Stomach (tissue), 9 donors: Measurements from ENCODE around the gene ARHGEF12. TPM values are rescaled to one million over a fixed set of nuclear protein-coding genes. Genes with fewer than 3 reads are reported as not detected.

Experiments used
- DNase-seq, 2 donors: peaks; one replicate each; pipeline versions ENCODE4 v3.0.0 to v3.0.0-alpha.2; 2013 to 2019
- H3K27ac ChIP-seq, 5 donors: fragments of 200-600 bp in 4 of 5; sonication (generic) in 4 of 5; one replicate each; pipeline ENCODE4 v1.5.1; 2013 to 2019; ENCODE audit warnings: mild to moderate bottlenecking in 1 of 5, moderate library complexity in 1 of 5
- H3K27me3 ChIP-seq, 3 donors: fragments of 200-600 bp; sonication (generic); one replicate each; pipeline ENCODE4 v1.5.1; 2017 to 2019; ENCODE audit warnings: mixed run types in 1 of 3
- H3K36me3 ChIP-seq, 4 donors: fragments of 200-600 bp; sonication (generic); 1 replicate in 3 of 4; 2 replicates in 1 of 4; pipeline ENCODE4 v1.5.1; 2016 to 2019
- H3K4me1 ChIP-seq, 4 donors: fragments of 200-600 bp; sonication (generic); one replicate each; pipeline ENCODE4 v1.5.1; 2016 to 2019
- H3K4me3 ChIP-seq, 4 donors: fragments of 200-600 bp; sonication (generic) in 3 of 4; one replicate each; pipeline ENCODE4 v1.5.1; 2016 to 2019; ENCODE audit warnings: mild to moderate bottlenecking in 1 of 4
- H3K9me3 ChIP-seq, 4 donors: fragments of 200-600 bp; sonication (generic); one replicate each; pipeline ENCODE4 v1.5.1; 2016 to 2019
- CTCF ChIP-seq, 7 experiments: fragments of 450-650 bp in 4 of 7; fragments of 200-600 bp in 3 of 7; sonication (generic) in 3 of 7; IDR thresholded peaks; one replicate each; pipeline ENCODE4 v1.5.1; 2016 to 2019; ENCODE audit warnings: antibody characterized with exemption in 7 of 7, control low read depth in 2 of 7, mild to moderate bottlenecking in 1 of 7
- EP300 ChIP-seq: sonication (generic); formaldehyde crosslinking; IDR thresholded peaks from one replicate; pipeline ENCODE4 v1.6.1; 2017; ENCODE audit warnings: antibody characterized with exemption
- POLR2A ChIP-seq, 4 donors: fragments of 450-650 bp; IDR thresholded peaks; one replicate each; pipeline ENCODE4 v1.6.1; 2016; ENCODE audit warnings: antibody characterized with exemption in 4 of 4, control low read depth in 2 of 4, mild to moderate bottlenecking in 1 of 4, moderate library complexity in 1 of 4
- POLR2AphosphoS5 ChIP-seq, 3 donors: sonication (generic); formaldehyde crosslinking; IDR thresholded peaks; one replicate each; pipeline ENCODE4 v1.6.1; 2016; ENCODE audit warnings: antibody characterized with exemption in 3 of 3
- WGBS, 5 donors: extraction: QIAGEN DNeasy Blood & Tissue Kit in 3 of 5; methylation state at CpG; one replicate each; pipeline versions ENCODE4 v1.1.5 to v1.1.7; 2013 to 2018; 5-methylcytosine and 5-hydroxymethylcytosine counted together
- intact Hi-C: fragments of 100-400 bp; cut with DNase I; formaldehyde crosslinking; loops from one replicate; pipeline ENCODE4 v1.15.1; 2023; ENCODE audit warnings: low total_unique reads
- polyA plus RNA-seq, 3 donors: library from polyadenylated mRNA; stranded (reverse); fragments of 200-250 nt; gene quantifications; one replicate each; pipeline ENCODE4 v1.2.3, GENCODE V29; 2013
- total RNA-seq, 5 donors: library from RNA; depleted of rRNA; stranded (reverse); fragments of >200 nt; gene quantifications; one replicate each; pipeline versions ENCODE4 v1.1.0 to v1.2.3, GENCODE V29; 2014 to 2016
- donor health status: healthy with polysubstance abuse.
- donor health status: Bipolar disorder and iron deficiency.
- donor health status: healthy.

The ARHGEF12 gene
- total and polyA plus RNA-seq, 8 donors = 11.5 to 186 (median 43.5) TPM

GRCh38 chr11:120499088-120499487 lies 162.9 kb downstream of the ARHGEF12 start:
- no peaks in the 10 kb centered on the region for H3K9me3 ChIP-seq
- H3K4me1 ChIP-seq = peaks cover 0 to 9% (median 4%) of the 10 kb centered on the region in 4 donors
- no peak for DNase-seq
- no peaks in the 10 kb centered on the region for H3K36me3 ChIP-seq
- WGBS, 5 donors = 86 to 97% (median 91%) methylated on average over 8 of the region's 8 CpGs
- peaks cover 0 to 22% (median 0%) of the 10 kb centered on the region in 3 donors for H3K27me3 ChIP-seq
- TF ChIP-seq POLR2AphosphoS5 (IDR thresholded peaks at IDR 0.05) (no peak), EP300 (no peak), POLR2A (IDR thresholded peaks at IDR 0.05) (no peak), CTCF (IDR thresholded peaks at IDR 0.05) (no peak)
- H3K27ac ChIP-seq = no peak overlapping the region
- H3K4me3 ChIP-seq = no peak overlapping the region
- intact Hi-C loops = no loop called here

DNA sequence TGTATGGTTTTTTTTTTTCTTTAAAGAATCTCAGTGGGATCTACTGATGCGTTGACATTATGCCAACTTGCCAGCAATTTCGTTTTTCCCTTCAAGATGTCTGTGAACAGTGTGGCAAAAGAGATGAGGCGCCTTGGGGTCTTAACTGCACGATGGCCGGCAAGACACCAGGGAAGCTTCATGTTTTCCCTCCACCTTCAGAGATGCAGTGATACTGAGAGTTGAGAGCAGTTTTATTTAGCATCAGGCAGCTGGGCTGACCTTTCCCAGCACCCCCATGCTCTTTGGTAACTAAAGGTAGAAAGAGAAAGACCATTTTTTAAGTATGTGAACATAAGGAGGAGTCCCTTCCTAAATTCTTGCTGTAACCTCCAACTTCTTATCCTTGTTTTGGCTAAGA lies 163.6 kb downstream of the ARHGEF12 start:
- no peak overlapping the region for H3K27ac ChIP-seq
- no peak for DNase-seq
- H3K36me3 ChIP-seq = no peaks in the 10 kb centered on the region
- TF ChIP-seq EP300 = no peak
- no peak for TF ChIP-seq POLR2A (IDR thresholded peaks at IDR 0.05)
- no peak for TF ChIP-seq CTCF (IDR thresholded peaks at IDR 0.05)
- no peak for TF ChIP-seq POLR2AphosphoS5 (IDR thresholded peaks at IDR 0.05)
- WGBS, 5 donors = 74 to 83% (median 76%) methylated on average over 5 of the region's 5 CpGs
- peaks cover 0 to 29% (median 0%) of the 10 kb centered on the region in 3 donors for H3K27me3 ChIP-seq
- H3K4me1 ChIP-seq = peaks cover 0 to 8% (median 3%) of the 10 kb centered on the region in 4 donors
- intact Hi-C loops = no loop called here
- no peaks in the 10 kb centered on the region for H3K9me3 ChIP-seq
- no peak overlapping the region for H3K4me3 ChIP-seq

GRCh38 chr11:120500414-120501071 lies 164.3 kb downstream of the ARHGEF12 start:
- no peak overlapping the region for H3K27ac ChIP-seq
- TF ChIP-seq CTCF (IDR thresholded peaks at IDR 0.05) = no peak
- TF ChIP-seq POLR2A (IDR thresholded peaks at IDR 0.05) = no peak
- TF ChIP-seq POLR2AphosphoS5 (IDR thresholded peaks at IDR 0.05) = no peak
- TF ChIP-seq EP300 = no peak
- peaks cover 0 to 36% (median 0%) of the 10 kb centered on the region in 3 donors for H3K27me3 ChIP-seq

GRCh38 chr11:120501440-120501839 lies 165.2 kb downstream of the ARHGEF12 start:
- Histone ChIP-seq H3K36me3 (no peaks in the 10 kb centered on the region), H3K27ac (no peak overlapping the region), H3K9me3 (no peaks in the 10 kb centered on the region), H3K27me3 (peaks cover 0 to 45% (median 2%) of the 10 kb centered on the region in 3 donors), H3K4me1 (peaks cover 0 to 4% (median 0%) of the 10 kb centered on the region in 4 donors), H3K4me3 (no peak overlapping the region)
- WGBS, 5 donors = 9 to 27% (median 21%) methylated on average over 2 of the region's 2 CpGs
- no peak for DNase-seq
- TF ChIP-seq POLR2AphosphoS5 (IDR thresholded peaks at IDR 0.05) (no peak), CTCF (IDR thresholded peaks at IDR 0.05) (no peak), POLR2A (IDR thresholded peaks at IDR 0.05) (no peak), EP300 (no peak)
- intact Hi-C loops = no loop called here

More at GRCh38 chr11:120500414-120501071, 164.3 kb downstream of the ARHGEF12 start:
- peaks cover 0 to 8% (median 0%) of the 10 kb centered on the region in 4 donors for H3K4me1 ChIP-seq
- intact Hi-C loops = no loop called here
- WGBS, 5 donors = 60 to 64% (median 61%) methylated on average over 14 of the region's 14 CpGs
- no peaks in the 10 kb centered on the region for H3K9me3 ChIP-seq
- H3K36me3 ChIP-seq = no peaks in the 10 kb centered on the region
- H3K4me3 ChIP-seq = no peak overlapping the region
- DNase-seq = no peak
